Ascending aorta (tissue), 2 donors: ENCODE measurements around the gene LHFPL3. TPM values are rescaled to one million over a fixed set of nuclear protein-coding genes. Genes with fewer than 3 reads are reported as not detected.

Source experiments
- DNase-seq, 2 donors: peaks; one replicate each; pipeline ENCODE4 v3.0.0-alpha.2; 2019; ENCODE audit warnings: low spot score in 2 of 2
- H3K27ac ChIP-seq, 2 donors: fragments of 200-600 bp; sonication (generic); one replicate each; pipeline ENCODE4 v1.5.1; 2016 to 2017; ENCODE audit warnings: mild to moderate bottlenecking in 1 of 2
- H3K27me3 ChIP-seq: fragments of 200-600 bp; sonication (generic); one replicate; pipeline ENCODE4 v1.5.1; 2017
- H3K36me3 ChIP-seq, 2 donors: fragments of 200-600 bp; sonication (generic); one replicate each; pipeline ENCODE4 v1.5.1; 2016
- H3K4me1 ChIP-seq, 2 donors: fragments of 200-600 bp; sonication (generic); one replicate each; pipeline ENCODE4 v1.5.1; 2016 to 2017; ENCODE audit warnings: mild to moderate bottlenecking in 1 of 2
- H3K4me3 ChIP-seq, 2 donors: fragments of 200-600 bp; sonication (generic); one replicate each; pipeline ENCODE4 v1.5.1; 2016 to 2017; ENCODE audit warnings: mild to moderate bottlenecking in 1 of 2
- H3K9me3 ChIP-seq, 2 donors: fragments of 200-600 bp; sonication (generic); one replicate each; pipeline ENCODE4 v1.5.1; 2016
- intact Hi-C: fragments of 100-400 bp; cut with DNase I; formaldehyde crosslinking; loops from one replicate; pipeline ENCODE4 v1.15.1; 2023
- total RNA-seq: library from RNA; depleted of rRNA; stranded (reverse); fragments of >200 nt; gene quantifications from one replicate; pipeline ENCODE4 v1.1.0, GENCODE V29; 2016
- TF ChIP-seq, protein P1 (sequence below), 3 experiments: fragments of 200-600 bp in 2 of 3; fragments of 450-650 bp in 1 of 3; sonication (generic) in 2 of 3; IDR thresholded peaks; one replicate each; pipeline ENCODE4 v1.5.1; 2016 to 2019; ENCODE audit warnings: antibody characterized with exemption in 3 of 3, mild to moderate bottlenecking in 1 of 3, moderate library complexity in 1 of 3

LHFPL3 gene
- total RNA-seq, 1 donor from 2014 or later: not detected

GRCh38 chr7:104395162-104395561 is 66.8 kb downstream of the LHFPL3 start:
- intact Hi-C loops: no loop called here
- TF ChIP-seq, protein P1, sequence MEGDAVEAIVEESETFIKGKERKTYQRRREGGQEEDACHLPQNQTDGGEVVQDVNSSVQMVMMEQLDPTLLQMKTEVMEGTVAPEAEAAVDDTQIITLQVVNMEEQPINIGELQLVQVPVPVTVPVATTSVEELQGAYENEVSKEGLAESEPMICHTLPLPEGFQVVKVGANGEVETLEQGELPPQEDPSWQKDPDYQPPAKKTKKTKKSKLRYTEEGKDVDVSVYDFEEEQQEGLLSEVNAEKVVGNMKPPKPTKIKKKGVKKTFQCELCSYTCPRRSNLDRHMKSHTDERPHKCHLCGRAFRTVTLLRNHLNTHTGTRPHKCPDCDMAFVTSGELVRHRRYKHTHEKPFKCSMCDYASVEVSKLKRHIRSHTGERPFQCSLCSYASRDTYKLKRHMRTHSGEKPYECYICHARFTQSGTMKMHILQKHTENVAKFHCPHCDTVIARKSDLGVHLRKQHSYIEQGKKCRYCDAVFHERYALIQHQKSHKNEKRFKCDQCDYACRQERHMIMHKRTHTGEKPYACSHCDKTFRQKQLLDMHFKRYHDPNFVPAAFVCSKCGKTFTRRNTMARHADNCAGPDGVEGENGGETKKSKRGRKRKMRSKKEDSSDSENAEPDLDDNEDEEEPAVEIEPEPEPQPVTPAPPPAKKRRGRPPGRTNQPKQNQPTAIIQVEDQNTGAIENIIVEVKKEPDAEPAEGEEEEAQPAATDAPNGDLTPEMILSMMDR (IDR thresholded peaks at IDR 0.05): no peak
- no peak overlapping the region for H3K27ac ChIP-seq

GRCh38 chr7:104397442-104397841 is 69.0 kb downstream of the LHFPL3 start:
- Histone ChIP-seq H3K27me3 (no peaks in the 10 kb centered on the region), H3K4me1 (no peaks in the 10 kb centered on the region), H3K36me3 (no peaks in the 10 kb centered on the region), H3K4me3 (no peak overlapping the region), H3K27ac (no peak overlapping the region), H3K9me3 (no peaks in the 10 kb centered on the region)
- intact Hi-C loops: no loop called here
- TF ChIP-seq, protein P1 (IDR thresholded peaks at IDR 0.05): no peak
- DNase-seq: no peak

More at GRCh38 chr7:104395162-104395561, 66.8 kb downstream of the LHFPL3 start:
- H3K4me3 ChIP-seq: no peak overlapping the region
- no peaks in the 10 kb centered on the region for H3K27me3 ChIP-seq
- no peaks in the 10 kb centered on the region for H3K9me3 ChIP-seq
- H3K4me1 ChIP-seq: no peaks in the 10 kb centered on the region
- no peak for DNase-seq
- H3K36me3 ChIP-seq: no peaks in the 10 kb centered on the region

DNA sequence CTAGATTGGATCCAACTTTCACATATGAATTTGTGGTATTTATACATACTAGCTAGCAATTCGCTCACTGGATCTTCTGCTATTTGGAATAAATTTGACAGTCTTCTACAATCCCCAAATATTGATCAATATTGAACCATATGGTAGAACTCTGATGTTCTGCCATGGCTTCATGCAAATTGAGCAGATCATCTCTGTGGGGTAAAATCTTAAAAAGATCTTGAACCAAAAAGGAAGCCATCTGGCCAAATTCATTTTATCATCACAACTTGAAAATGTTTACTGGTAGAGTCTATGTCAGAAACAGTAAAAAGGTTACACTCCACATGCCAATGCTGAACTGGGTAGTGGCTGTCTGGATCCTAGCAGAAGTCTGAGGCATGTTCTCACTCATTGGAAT is 80.0 kb downstream of the LHFPL3 start:
- Histone ChIP-seq H3K9me3 (no peaks in the 10 kb centered on the region), H3K27ac (no peak overlapping the region), H3K4me1 (no peaks in the 10 kb centered on the region), H3K4me3 (no peak overlapping the region), H3K27me3 (no peaks in the 10 kb centered on the region), H3K36me3 (no peaks in the 10 kb centered on the region)
- intact Hi-C loops: no loop called here
- DNase-seq: no peak
- TF ChIP-seq, protein P1 (IDR thresholded peaks at IDR 0.05): no peak

GRCh38 chr7:104410742-104411141 is 82.3 kb downstream of the LHFPL3 start:
- no peaks in the 10 kb centered on the region for H3K36me3 ChIP-seq

GRCh38 chr7:104412911-104413310 is 84.5 kb downstream of the LHFPL3 start:
- TF ChIP-seq, protein P1 (IDR thresholded peaks at IDR 0.05): no peak
- Histone ChIP-seq H3K4me1 (no peaks in the 10 kb centered on the region), H3K27me3 (no peaks in the 10 kb centered on the region), H3K36me3 (no peaks in the 10 kb centered on the region), H3K9me3 (no peaks in the 10 kb centered on the region), H3K27ac (no peak overlapping the region), H3K4me3 (no peak overlapping the region)
- intact Hi-C loops: no loop called here
- DNase-seq: no peak

More at GRCh38 chr7:104410742-104411141, 82.3 kb downstream of the LHFPL3 start:
- H3K9me3 ChIP-seq: no peaks in the 10 kb centered on the region
- H3K4me1 ChIP-seq: no peaks in the 10 kb centered on the region
- H3K27me3 ChIP-seq: no peaks in the 10 kb centered on the region
- TF ChIP-seq, protein P1 (IDR thresholded peaks at IDR 0.05): no peak
- DNase-seq: no peak
- no peak overlapping the region for H3K4me3 ChIP-seq
- intact Hi-C loops: no loop called here
- no peak overlapping the region for H3K27ac ChIP-seq

DNA sequence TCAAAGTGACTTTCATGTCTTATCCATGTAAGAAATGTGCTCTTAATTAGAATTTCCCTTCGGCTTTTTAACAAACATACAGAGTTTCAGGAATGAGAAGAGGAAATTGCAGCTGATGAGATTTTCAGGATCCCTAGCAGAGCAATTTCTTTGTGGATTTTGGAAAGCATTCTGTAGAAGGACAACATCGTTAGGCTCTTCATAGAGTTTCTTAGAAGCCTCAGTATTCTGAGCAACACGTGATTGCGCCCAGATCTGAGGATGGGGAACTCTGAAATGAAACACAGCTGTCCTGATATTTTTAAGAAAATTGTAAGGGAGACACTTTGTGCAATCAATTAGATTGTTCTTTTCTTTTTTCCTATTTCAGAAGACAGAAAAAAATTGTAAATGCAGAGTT is 85.8 kb downstream of the LHFPL3 start:
- Histone ChIP-seq H3K27ac (no peak overlapping the region), H3K9me3 (no peaks in the 10 kb centered on the region), H3K4me3 (no peak overlapping the region), H3K36me3 (no peaks in the 10 kb centered on the region), H3K27me3 (no peaks in the 10 kb centered on the region), H3K4me1 (no peaks in the 10 kb centered on the region)
- TF ChIP-seq, protein P1 (IDR thresholded peaks at IDR 0.05): no peak
- DNase-seq: no peak
- intact Hi-C loops: no loop called here
